ENCODE results near the gene PIPOX.

GRCh38 chr17:29080965-29081364, 38.0 kb downstream of the PIPOX start:
- TF ChIP-seq POLR2A (IDR thresholded peaks at IDR 0.05): no peak
- no peak for TF ChIP-seq CTCF (IDR thresholded peaks at IDR 0.05)

Measured in right lobe of liver (tissue), 4 donors.